GM12801 (cell line): ENCODE data around the gene HOXC12.

Source experiments
- CTCF ChIP-seq: IDR thresholded peaks from one replicate; pipeline ENCODE4 v1.5.1; 2011; ENCODE audit warnings: control low read depth; ENCODE audit not compliant: insufficient read length; ENCODE audit errors: extremely low read depth

Gene HOXC12

GRCh38 chr12:53954694-53955035, at the start of gene HOXC12:
Gene HOXC12 (plus strand): TSS chr12:53954903. CDS start chr12:53954930, 27 bp downstream.
- TF ChIP-seq CTCF, result no peak

- TF ChIP-seq CTCF, result no peak
These were observed 47.6 kb upstream of the HOXC12 start for GRCh38 chr12:53907103-53907502.

- TF ChIP-seq CTCF, result no peak
These were observed 37.7 kb upstream of the HOXC12 start for GRCh38 chr12:53916788-53917655.

GRCh38 chr12:53924521-53925405, 29.9 kb upstream of the HOXC12 start:
- TF ChIP-seq CTCF, result no peak

GRCh38 chr12:53927220-53928029, 27.3 kb upstream of the HOXC12 start:
- TF ChIP-seq CTCF, result no peak

GRCh38 chr12:53928054-53928835, 26.5 kb upstream of the HOXC12 start:
- TF ChIP-seq CTCF, result no peak
